DMS79 treated with DMSO at 0.1 percent for 48 hours (cell line): Measurements from ENCODE around the gene BTNL9.
"Not testable (repeated sequence)": the region's sequence is repeated elsewhere in the genome, so short reads cannot be mapped to it uniquely, and the experiment has no call there.

Experiments used
- DNase-seq: peaks from one replicate; lab custom pipeline; 2025; lab: John Stamatoyannopoulos, UW

BTNL9 gene

GRCh38 chr5:181043285-181044092 is 3.4 kb downstream of the BTNL9 start:
- no peak for DNase-seq

- DNase-seq = no peak
These were observed 4.1 kb downstream of the BTNL9 start for GRCh38 chr5:181044093-181044599.

- DNase-seq = no peak
These were observed 4.7 kb downstream of the BTNL9 start for GRCh38 chr5:181044662-181045305.

- DNase-seq = no peak
These were observed 5.2 kb downstream of the BTNL9 start for GRCh38 chr5:181045316-181045715.

GRCh38 chr5:181045857-181046256 is 5.8 kb downstream of the BTNL9 start:
- DNase-seq = not testable (repeated sequence)

GRCh38 chr5:181047288-181047687 is 7.2 kb downstream of the BTNL9 start:
- DNase-seq = no peak

GRCh38 chr5:181047921-181048320 is 7.9 kb downstream of the BTNL9 start:
- no peak for DNase-seq

GRCh38 chr5:181050016-181050415 is 9.9 kb downstream of the BTNL9 start:
- DNase-seq = no peak

GRCh38 chr5:181051841-181052671 is 12.0 kb downstream of the BTNL9 start:
- no peak for DNase-seq

- no peak for DNase-seq
These were observed 12.8 kb downstream of the BTNL9 start for GRCh38 chr5:181052672-181053487.

GRCh38 chr5:181053488-181054121 is 13.5 kb downstream of the BTNL9 start:
- no peak for DNase-seq

- no peak for DNase-seq
These were observed 14.1 kb downstream of the BTNL9 start for GRCh38 chr5:181054138-181054537.

GRCh38 chr5:181054871-181055459 is 14.9 kb downstream of the BTNL9 start:
- no peak for DNase-seq

GRCh38 chr5:181056431-181056830 is 16.4 kb downstream of the BTNL9 start:
- DNase-seq = no peak

- DNase-seq = no peak
These were observed 18.3 kb downstream of the BTNL9 start for GRCh38 chr5:181058321-181058720.

- DNase-seq = no peak
These were observed 18.8 kb downstream of the BTNL9 start for GRCh38 chr5:181058786-181059296.

GRCh38 chr5:181059297-181060230 is 19.5 kb downstream of the BTNL9 start:
- no peak for DNase-seq

- no peak for DNase-seq
These were observed 20.1 kb downstream of the BTNL9 start for GRCh38 chr5:181060231-181060590.

- DNase-seq = no peak
These were observed 20.9 kb downstream of the BTNL9 start for GRCh38 chr5:181060924-181061323.
